GM23248 (cell line): Measurements from ENCODE around the gene LY6G6D. TPM values are rescaled to one million over a fixed set of nuclear protein-coding genes. Genes with fewer than 3 reads are reported as not detected.

ENCODE experiments used
- DNase-seq: peaks from one replicate; pipeline ENCODE4 v3.0.0-alpha.2; 2015
- H2AFZ ChIP-seq: fragments of 200-600 bp; sonication (generic); 2 replicates; pipeline ENCODE4 v1.6.1; 2016; ENCODE audit warnings: antibody characterized with exemption
- H3F3A ChIP-seq: fragments of 200-600 bp; sonication (generic); 2 replicates; pipeline ENCODE4 v1.6.1; 2016; ENCODE audit warnings: mild to moderate bottlenecking, antibody characterized with exemption, mixed run types; ENCODE audit not compliant: insufficient read depth
- H3K27ac ChIP-seq: fragments of 200-600 bp; sonication (generic); 2 replicates; pipeline ENCODE4 v1.5.1; 2016; ENCODE audit warnings: mild to moderate bottlenecking
- H3K27me3 ChIP-seq: fragments of 200-600 bp; sonication (generic); replicated peaks from 2 replicates; pipeline ENCODE4 v1.6.1; 2016; ENCODE audit warnings: mild to moderate bottlenecking; ENCODE audit not compliant: insufficient read depth
- H3K36me3 ChIP-seq: fragments of 200-600 bp; sonication (generic); 2 replicates; pipeline ENCODE4 v1.6.1; 2016; ENCODE audit warnings: low read depth, mild to moderate bottlenecking
- H3K4me1 ChIP-seq: fragments of 200-600 bp; sonication (generic); 2 replicates; pipeline ENCODE4 v1.6.1; 2016; ENCODE audit warnings: mild to moderate bottlenecking; ENCODE audit not compliant: insufficient read depth
- H3K4me2 ChIP-seq: fragments of 200-600 bp; sonication (generic); one replicate; pipeline ENCODE4 v1.6.1; 2016; ENCODE audit warnings: mild to moderate bottlenecking; ENCODE audit not compliant: unreplicated experiment
- H3K4me3 ChIP-seq: fragments of 200-600 bp; sonication (generic); 2 replicates; pipeline ENCODE4 v1.5.1; 2016; ENCODE audit warnings: mild to moderate bottlenecking
- H3K79me2 ChIP-seq: fragments of 200-600 bp; sonication (generic); 2 replicates; pipeline ENCODE4 v1.6.1; 2016; ENCODE audit warnings: mild to moderate bottlenecking; ENCODE audit not compliant: insufficient read depth
- H3K9ac ChIP-seq: fragments of 200-600 bp; sonication (generic); 2 replicates; pipeline ENCODE4 v1.6.1; 2016; ENCODE audit warnings: mild to moderate bottlenecking
- H3K9me2 ChIP-seq: fragments of 200-600 bp; sonication (generic); 2 replicates; pipeline ENCODE4 v1.6.1; 2016; ENCODE audit warnings: mixed run types, mild to moderate bottlenecking, moderate library complexity; ENCODE audit not compliant: insufficient read depth
- H3K9me3 ChIP-seq: fragments of 200-600 bp; sonication (generic); one replicate; pipeline ENCODE4 v1.6.1; 2017; ENCODE audit warnings: low read depth
- H4K20me1 ChIP-seq: fragments of 200-600 bp; sonication (generic); 2 replicates; pipeline ENCODE4 v1.6.0; 2016; ENCODE audit not compliant: insufficient read depth
- EZH2 ChIP-seq: fragments of 200-600 bp; sonication (generic); IDR thresholded peaks from 2 replicates; pipeline ENCODE4 v1.6.1; 2018; ENCODE audit warnings: antibody characterized with exemption, mild to moderate bottlenecking; ENCODE audit not compliant: insufficient read depth, poor library complexity, severe bottlenecking
- EZH2phosphoT487 ChIP-seq: fragments of 200-600 bp; sonication (generic); IDR thresholded peaks from 2 replicates; pipeline ENCODE4 v1.6.1; 2018; ENCODE audit warnings: antibody characterized with exemption, moderate library complexity, mild to moderate bottlenecking, low read depth; ENCODE audit not compliant: insufficient read depth
- WGBS, 2 experiments: methylation state at CpG; one replicate each; pipeline ENCODE4 v1.1.6; 2015 to 2017; ENCODE audit warnings: low lambda C conversion rate in 2 of 2, low coverage in 1 of 2; ENCODE audit errors: missing lambda C conversion rate in 2 of 2; 5-methylcytosine and 5-hydroxymethylcytosine counted together
- in situ Hi-C: fragments of 300-500 bp; cut with MboI; formaldehyde crosslinking; loops from 2 replicates; pipeline ENCODE4 v1.15.0; 2020
- polyA plus RNA-seq: library from polyadenylated mRNA; unstranded; fragments of >200 nt; fragmentation: Nextera tagmentation; extraction: Ambion mirVana; gene quantifications from 2 replicates; pipeline ENCODE4 v1.2.1, GENCODE V29; 2016
- total RNA-seq: library from RNA; depleted of rRNA; stranded (reverse); fragments of >200 nt; shearing (Covaris generic); gene quantifications from 2 replicates; pipeline ENCODE4 v1.2.3, GENCODE V29; 2014

The LY6G6D gene
- total and polyA plus RNA-seq, 2 experiments from 2014 or later, result not detected

DNA sequence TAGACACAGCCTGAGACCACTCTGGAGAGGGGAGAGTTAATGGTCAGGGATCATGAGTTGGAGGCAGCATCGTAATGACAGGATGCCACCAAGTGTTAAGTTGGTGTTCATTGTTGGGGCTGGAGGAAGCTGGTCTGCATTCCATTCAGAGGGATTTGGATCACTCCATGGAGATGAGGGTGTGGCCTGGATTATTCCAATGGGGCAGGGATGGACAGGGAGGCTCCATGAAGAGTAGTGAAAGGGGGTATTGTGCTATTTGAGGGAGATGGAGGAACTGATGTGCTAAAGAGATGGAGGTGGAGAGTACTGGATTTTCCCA, 48.4 kb downstream of the LY6G6D start:
- no peak overlapping the region for H3K4me2 ChIP-seq
- H3K79me2 ChIP-seq, result no peaks in the 10 kb centered on the region
- no peaks in the 10 kb centered on the region for H3K36me3 ChIP-seq
- H3K4me1 ChIP-seq, result peaks cover 9% of the 10 kb centered on the region
- H3K9me3 ChIP-seq, result no peaks in the 10 kb centered on the region
- H3K27ac ChIP-seq, result no peak overlapping the region
- H3K9ac ChIP-seq, result 0 out of 2 replicates have a peak overlapping the region, but pooled peaks have one; percentile 15
- TF ChIP-seq EZH2 (no peak), EZH2phosphoT487 (no peak)
- H3K9me2 ChIP-seq, result no peaks in the 10 kb centered on the region
- H2AFZ ChIP-seq, result no peak overlapping the region
- H3K4me3 ChIP-seq, result no peak overlapping the region
- H3F3A ChIP-seq, result no peaks in the 10 kb centered on the region
- WGBS, 2 experiments, result 0 to 14% methylated on average over 1 of the region's 1 CpG
- peak; percentile 69 for DNase-seq
- in situ Hi-C loops, result no loop called here
- no peaks in the 10 kb centered on the region for H3K27me3 ChIP-seq
- H4K20me1 ChIP-seq, result no peaks in the 10 kb centered on the region

DNA sequence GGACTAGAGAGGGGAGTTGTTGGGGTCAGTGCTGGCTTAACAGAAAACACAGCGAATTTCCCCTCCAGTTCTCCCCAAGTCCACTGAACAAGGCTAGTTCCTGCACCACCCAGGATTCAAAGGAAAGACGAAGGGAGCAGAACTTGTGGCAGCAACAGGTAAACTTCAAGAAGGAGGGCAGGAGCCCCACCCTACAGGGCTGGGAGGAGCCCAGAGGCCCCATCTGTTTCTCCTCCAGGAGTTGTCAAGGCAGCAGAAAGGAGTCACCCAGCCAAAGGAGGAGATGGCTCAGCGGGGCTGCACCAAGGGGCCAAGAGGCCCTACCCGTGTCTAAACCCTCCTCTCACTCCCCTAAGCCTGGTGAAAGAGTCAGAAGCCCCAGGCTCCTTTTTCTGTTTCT, 49.0 kb downstream of the LY6G6D start:
- no peaks in the 10 kb centered on the region for H4K20me1 ChIP-seq
- in situ Hi-C loops, result no loop called here

DNA sequence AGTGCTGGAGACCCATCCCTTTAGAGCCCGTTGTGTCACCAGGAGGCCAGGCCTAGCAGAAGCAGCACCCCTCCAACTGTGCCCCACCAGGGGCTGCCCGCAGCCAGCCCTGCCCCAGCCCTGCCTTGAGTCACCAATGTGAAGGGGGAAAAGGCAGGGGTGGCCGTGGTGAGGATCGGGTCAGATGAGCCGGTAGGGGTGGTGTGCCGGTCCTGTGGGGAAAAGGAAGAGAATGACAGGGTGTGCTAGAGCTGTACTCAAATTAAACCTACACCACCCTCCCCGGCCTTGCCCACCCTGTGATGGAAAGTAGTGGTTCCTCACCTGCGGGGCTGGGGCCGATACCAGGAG, 50.4 kb downstream of the LY6G6D start:
- H3K4me1 ChIP-seq, result peaks cover 9% of the 10 kb centered on the region
- H3K79me2 ChIP-seq, result no peaks in the 10 kb centered on the region
- no peak overlapping the region for H3K4me3 ChIP-seq
- H3K9me2 ChIP-seq, result no peaks in the 10 kb centered on the region
- DNase-seq, result no peak
- no peak overlapping the region for H3K4me2 ChIP-seq
- no peaks in the 10 kb centered on the region for H3F3A ChIP-seq
- H2AFZ ChIP-seq, result no peak overlapping the region
- 83 to 88% methylated on average over 9 of the region's 9 CpGs for WGBS, 2 experiments
- H3K9ac ChIP-seq, result no peak overlapping the region
- H4K20me1 ChIP-seq, result no peaks in the 10 kb centered on the region
- no peak overlapping the region for H3K27ac ChIP-seq
- in situ Hi-C loops, result no loop called here
- no peaks in the 10 kb centered on the region for H3K9me3 ChIP-seq
- TF ChIP-seq EZH2 (no peak), EZH2phosphoT487 (no peak)
- no peaks in the 10 kb centered on the region for H3K36me3 ChIP-seq
- no peaks in the 10 kb centered on the region for H3K27me3 ChIP-seq

More for the DNA sequence above, 49.0 kb downstream of the LY6G6D start:
- Histone ChIP-seq H3K36me3 (no peaks in the 10 kb centered on the region), H3K9ac (no peak overlapping the region), H2AFZ (no peak overlapping the region), H3K79me2 (no peaks in the 10 kb centered on the region), H3K27me3 (no peaks in the 10 kb centered on the region), H3K4me1 (peaks cover 9% of the 10 kb centered on the region), H3K4me3 (no peak overlapping the region), H3F3A (no peaks in the 10 kb centered on the region), H3K9me3 (no peaks in the 10 kb centered on the region), H3K4me2 (no peak overlapping the region), H3K27ac (no peak overlapping the region), H3K9me2 (no peaks in the 10 kb centered on the region)
- no peak for TF ChIP-seq EZH2
- no peak for TF ChIP-seq EZH2phosphoT487
- no peak for DNase-seq
- 90 to 95% methylated on average over 3 to 4 of the region's 4 CpGs for WGBS, 2 experiments

DNA sequence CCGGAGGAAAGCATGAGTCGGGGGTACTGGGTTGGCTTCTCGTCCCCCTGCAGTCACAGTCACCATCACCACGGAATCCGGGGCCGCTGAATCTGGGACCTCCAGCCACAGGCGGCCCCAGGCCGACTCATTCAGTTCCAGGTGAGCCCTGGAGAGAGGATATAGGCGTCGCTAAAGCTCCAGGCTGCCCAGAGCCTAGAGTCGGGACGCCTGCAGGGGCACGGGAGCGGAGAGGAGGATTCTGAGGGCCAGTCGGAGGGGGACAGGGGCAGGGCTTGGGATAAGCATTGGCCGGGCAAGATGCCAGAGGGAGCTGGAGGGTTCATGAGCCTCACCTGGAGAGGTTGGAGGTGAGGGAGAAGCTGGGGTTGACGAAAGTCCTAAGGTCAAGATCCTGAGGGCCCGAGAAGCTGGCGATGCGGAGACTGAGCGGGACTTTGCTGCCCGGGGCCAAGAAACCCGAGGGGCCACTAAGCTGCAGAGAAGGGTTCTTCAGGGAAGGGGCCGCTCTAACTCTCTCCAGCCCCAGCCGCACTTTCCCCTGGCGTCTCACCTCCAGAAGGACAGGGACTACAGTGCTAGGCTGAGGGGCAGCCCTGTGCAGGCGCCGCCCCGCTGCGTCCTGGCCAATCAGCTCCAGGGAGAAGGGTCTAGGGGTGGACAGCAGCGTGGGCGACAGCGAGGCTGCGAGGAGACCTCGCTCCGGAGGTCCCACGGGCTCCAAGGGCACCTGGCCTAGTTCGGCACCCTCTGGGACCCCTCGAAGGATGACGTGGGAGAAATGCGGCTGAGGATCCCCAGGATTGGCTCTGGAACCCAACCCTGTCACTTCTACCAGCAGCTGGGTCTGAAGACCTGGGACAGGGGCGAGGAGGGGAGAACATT, 51.0 kb downstream of the LY6G6D start:
- Histone ChIP-seq H3K4me3 (peak overlapping the region; percentile 39), H4K20me1 (no peaks in the 10 kb centered on the region), H3K27ac (no peak overlapping the region), H3F3A (no peaks in the 10 kb centered on the region), H2AFZ (peak overlapping the region; percentile 71), H3K9me3 (no peaks in the 10 kb centered on the region), H3K9me2 (no peaks in the 10 kb centered on the region), H3K4me2 (peak overlapping the region; percentile 67), H3K9ac (peak overlapping the region; percentile 5; the same call in 1 of the 2 replicates), H3K4me1 (peaks cover 9% of the 10 kb centered on the region), H3K27me3 (no peaks in the 10 kb centered on the region), H3K36me3 (no peaks in the 10 kb centered on the region), H3K79me2 (no peaks in the 10 kb centered on the region)
- in situ Hi-C loops, result no loop called here
- no peak for TF ChIP-seq EZH2phosphoT487
- no peak for TF ChIP-seq EZH2
- DNase-seq, result peak; percentile 35
- 35 to 36% methylated on average over 35 to 42 of the region's 42 CpGs for WGBS, 2 experiments
